ENCODE measurements around the gene FKBP5. TPM values are rescaled to one million over a fixed set of nuclear protein-coding genes. Genes with fewer than 3 reads are reported as not detected.

Gene FKBP5
- total RNA-seq, 1 experiment from 2014 or later, result 33.9 TPM

- no peak overlapping the region for H3K4me3 Mint-ChIP-seq
- H3K36me3 Mint-ChIP-seq (ENCODE audit: insufficient read depth in 1 of 3, low read depth in 3 of 3), result peaks cover 2 to 26% (median 22%) of the 10 kb centered on the region in 3 experiments; a peak in 5 of 7 replicates
- Histone ChIP-seq H3K4me2 (ENCODE audit: insufficient read depth, insufficient read length, low read length) (no peak overlapping the region), H4K5ac (ENCODE audit: insufficient read length, low read depth, low read length) (no peak overlapping the region), H3K79me2 (ENCODE audit: insufficient read depth, low read length) (no peaks in the 10 kb centered on the region), H3K23me2 (ENCODE audit: insufficient read length, low read depth, low read length, poor library complexity, severe bottlenecking) (no peaks in the 10 kb centered on the region), H3K4ac (ENCODE audit: low read depth, low read length) (no peak overlapping the region), H3T11ph (ENCODE audit: low read length) (no peak overlapping the region), H2AK5ac (ENCODE audit: insufficient read length, low read length) (no peak overlapping the region), H3K79me1 (ENCODE audit: insufficient read depth, low read depth, low read length, poor library complexity, severe bottlenecking) (no peaks in the 10 kb centered on the region), H4K8ac (replicated peaks; ENCODE audit: insufficient read length, low read depth, low read length) (no peak overlapping the region), H4K20me1 (ENCODE audit: control insufficient read depth, insufficient read depth, insufficient read length) (no peaks in the 10 kb centered on the region), H3K9me3 (ENCODE audit: control insufficient read depth, low read depth, low read length) (no peaks in the 10 kb centered on the region), H3K18ac (ENCODE audit: insufficient read length, low read depth, low read length) (no peak overlapping the region), H2BK5ac (ENCODE audit: insufficient read length, low read length) (no peak overlapping the region), H3K27ac (ENCODE audit: insufficient read length, low read depth, low read length) (no peak overlapping the region), H3K9ac (ENCODE audit: extremely low read depth, insufficient read length, low read length) (no peak overlapping the region), H2BK15ac (ENCODE audit: low read depth, low read length) (no peak overlapping the region), H3K23ac (ENCODE audit: insufficient read length, low read depth, low read length) (no peak overlapping the region), H4K91ac (ENCODE audit: insufficient read length, low read depth, low read length) (no peak overlapping the region), H2BK20ac (ENCODE audit: low read depth, low read length, poor library complexity, severe bottlenecking) (no peak overlapping the region), H3K27me3 (ENCODE audit: insufficient read depth, low read length) (no peaks in the 10 kb centered on the region), H2BK120ac (ENCODE audit: low read depth, low read length, poor library complexity, severe bottlenecking) (no peak overlapping the region), H3K4me1 (ENCODE audit: insufficient read depth, low read length) (peaks cover under 1% of the 10 kb centered on the region; the same call in 1 of the 2 replicates), H2AFZ (ENCODE audit: low read length) (no peak overlapping the region), H2BK12ac (ENCODE audit: insufficient read length, low read depth, low read length) (no peak overlapping the region), H3K56ac (ENCODE audit: insufficient read length, low read depth, low read length) (no peak overlapping the region), H3K14ac (ENCODE audit: insufficient read depth, low read length) (no peak overlapping the region)
- no peaks in the 10 kb centered on the region for H3K27me3 Mint-ChIP-seq (ENCODE audit: low read depth)
- H3K9me3 Mint-ChIP-seq, result no peaks in the 10 kb centered on the region
- no peak for DNase-seq
- H3K4me1 Mint-ChIP-seq, result peaks cover 11 to 14% of the 10 kb centered on the region in 2 experiments
- no peak for TF ChIP-seq CTCF (conservative IDR thresholded peaks at IDR 0.05)
- WGBS (ENCODE audit: extremely low coverage, insufficient read length, low lambda C conversion rate), result no CpG with 5 or more reads among the region's 8 CpGs
- peak overlapping the region in 1 of 3 experiments; percentile 45; a peak in 1 of 7 replicates for H3K27ac Mint-ChIP-seq
Measured at GRCh38 chr6:35596448-35597442, 92.0 kb downstream of the FKBP5 start.
